H9 (cell line): ENCODE data around the gene MT1A. TPM values are rescaled to one million over a fixed set of nuclear protein-coding genes. Genes with fewer than 3 reads are reported as not detected.

Experiments used
- DNase-seq: peaks from one replicate; pipeline ENCODE4 v3.0.0-alpha.2; 2017
- H2AFZ ChIP-seq: one replicate; pipeline ENCODE4 v1.6.1; 2013; ENCODE audit warnings: mild to moderate bottlenecking, low read length, control low read depth, moderate library complexity
- H2AK5ac ChIP-seq: 2 replicates; pipeline ENCODE4 v1.6.1; 2013; ENCODE audit warnings: low read length, control low read depth, mixed read lengths; ENCODE audit not compliant: insufficient read length
- H2BK120ac ChIP-seq: one replicate; pipeline ENCODE4 v1.6.1; 2013; ENCODE audit warnings: low read depth, mild to moderate bottlenecking, low read length, control low read depth, inconsistent platforms; ENCODE audit not compliant: poor library complexity, severe bottlenecking
- H2BK12ac ChIP-seq: 2 replicates; pipeline ENCODE4 v1.6.1; 2013; ENCODE audit warnings: low read length, control low read depth, mixed read lengths, low read depth; ENCODE audit not compliant: insufficient read length
- H2BK15ac ChIP-seq: 2 replicates; pipeline ENCODE4 v1.6.1; 2013; ENCODE audit warnings: low read depth, low read length, control low read depth
- H2BK20ac ChIP-seq: one replicate; pipeline ENCODE4 v1.6.1; 2013; ENCODE audit warnings: low read depth, mild to moderate bottlenecking, low read length, control low read depth, inconsistent platforms; ENCODE audit not compliant: poor library complexity, severe bottlenecking
- H2BK5ac ChIP-seq: 2 replicates; pipeline ENCODE4 v1.6.1; 2013; ENCODE audit warnings: low read length, control low read depth, mixed read lengths; ENCODE audit not compliant: insufficient read length
- H3K14ac ChIP-seq: 2 replicates; pipeline ENCODE4 v1.6.1; 2013; ENCODE audit warnings: low read length, control low read depth; ENCODE audit not compliant: insufficient read depth
- H3K18ac ChIP-seq: 2 replicates; pipeline ENCODE4 v1.6.1; 2013; ENCODE audit warnings: low read depth, mild to moderate bottlenecking, mixed read lengths, low read length, control low read depth; ENCODE audit not compliant: insufficient read length
- H3K23ac ChIP-seq: 2 replicates; pipeline ENCODE4 v1.6.1; 2013; ENCODE audit warnings: low read length, control low read depth, mixed read lengths, low read depth; ENCODE audit not compliant: insufficient read length
- H3K23me2 ChIP-seq: 2 replicates; pipeline ENCODE4 v1.6.1; 2013; ENCODE audit warnings: low read depth, mild to moderate bottlenecking, mixed read lengths, low read length, control low read depth; ENCODE audit not compliant: insufficient read length, poor library complexity, severe bottlenecking
- H3K27ac ChIP-seq: 2 replicates; pipeline ENCODE4 v1.5.1; 2013; ENCODE audit warnings: low read length, control low read depth, mixed read lengths, low read depth; ENCODE audit not compliant: insufficient read length
- H3K27me3 ChIP-seq: 2 replicates; pipeline ENCODE4 v1.6.1; 2013; ENCODE audit warnings: low read length, control low read depth, inconsistent platforms; ENCODE audit not compliant: insufficient read depth
- H3K4ac ChIP-seq: 2 replicates; pipeline ENCODE4 v1.6.1; 2013; ENCODE audit warnings: low read depth, mild to moderate bottlenecking, control low read depth, inconsistent platforms, low read length, moderate library complexity
- H3K4me1 ChIP-seq: 2 replicates; pipeline ENCODE4 v1.6.1; 2013; ENCODE audit warnings: low read length, control low read depth, inconsistent platforms; ENCODE audit not compliant: insufficient read depth
- H3K4me2 ChIP-seq: 2 replicates; pipeline ENCODE4 v1.6.1; 2013; ENCODE audit warnings: low read length, control low read depth, mixed read lengths; ENCODE audit not compliant: insufficient read length, insufficient read depth
- H3K56ac ChIP-seq: 2 replicates; pipeline ENCODE4 v1.6.1; 2013; ENCODE audit warnings: low read depth, mild to moderate bottlenecking, mixed read lengths, low read length, control low read depth; ENCODE audit not compliant: insufficient read length
- H3K79me1 ChIP-seq: 2 replicates; pipeline ENCODE4 v1.6.1; 2013; ENCODE audit warnings: low read depth, mild to moderate bottlenecking, moderate library complexity, low read length, control low read depth, inconsistent platforms; ENCODE audit not compliant: insufficient read depth, poor library complexity, severe bottlenecking
- H3K79me2 ChIP-seq: 2 replicates; pipeline ENCODE4 v1.6.1; 2013; ENCODE audit warnings: low read length, control low read depth, inconsistent platforms; ENCODE audit not compliant: insufficient read depth
- H3K9ac ChIP-seq: 2 replicates; pipeline ENCODE4 v1.6.1; 2013; ENCODE audit warnings: low read length, control low read depth, mixed read lengths; ENCODE audit not compliant: insufficient read length; ENCODE audit errors: extremely low read depth
- H3K9me3 ChIP-seq: one replicate; pipeline ENCODE4 v1.6.1; 2013; ENCODE audit warnings: low read depth, low read length, inconsistent platforms; ENCODE audit not compliant: control insufficient read depth
- H3T11ph ChIP-seq: one replicate; pipeline ENCODE4 v1.6.1; 2013; ENCODE audit warnings: mild to moderate bottlenecking, low read length, control low read depth, inconsistent platforms
- H4K20me1 ChIP-seq: one replicate; pipeline ENCODE4 v1.6.1; 2013; ENCODE audit not compliant: control insufficient read depth, insufficient read length, insufficient read depth
- H4K5ac ChIP-seq: 2 replicates; pipeline ENCODE4 v1.6.1; 2013; ENCODE audit warnings: low read depth, mild to moderate bottlenecking, mixed read lengths, low read length, control low read depth; ENCODE audit not compliant: insufficient read length
- H4K8ac ChIP-seq: replicated peaks from 2 replicates; pipeline ENCODE4 v1.6.1; 2013; ENCODE audit warnings: low read length, control low read depth, mixed read lengths, low read depth; ENCODE audit not compliant: insufficient read length
- H4K91ac ChIP-seq: 2 replicates; pipeline ENCODE4 v1.6.1; 2013; ENCODE audit warnings: low read depth, mild to moderate bottlenecking, moderate library complexity, mixed read lengths, low read length, control low read depth; ENCODE audit not compliant: insufficient read length
- H3K27ac Mint-ChIP-seq, 3 experiments: 2 replicates in 2 of 3; 3 replicates in 1 of 3; pipeline ENCODE4 v1.8.0; 2020 to 2021; ENCODE audit warnings: mixed read lengths in 3 of 3, mild to moderate bottlenecking in 1 of 3, moderate library complexity in 1 of 3
- H3K27me3 Mint-ChIP-seq: 2 replicates; pipeline ENCODE4 v1.8.0; 2021; ENCODE audit warnings: low read depth, mild to moderate bottlenecking, moderate library complexity, mixed read lengths
- H3K36me3 Mint-ChIP-seq, 3 experiments: 2 replicates in 2 of 3; 3 replicates in 1 of 3; pipeline ENCODE4 v1.8.0; 2020 to 2021; ENCODE audit warnings: low read depth in 3 of 3, mixed read lengths in 3 of 3; ENCODE audit not compliant: insufficient read depth in 1 of 3
- H3K4me1 Mint-ChIP-seq, 2 experiments: 2 replicates each; pipeline ENCODE4 v1.8.0; 2020; ENCODE audit warnings: mixed read lengths in 2 of 2
- H3K4me3 Mint-ChIP-seq, 2 experiments: 2 replicates in 1 of 2; 3 replicates in 1 of 2; pipeline ENCODE4 v1.8.0; 2020 to 2021; ENCODE audit warnings: mild to moderate bottlenecking in 2 of 2, mixed read lengths in 2 of 2, moderate library complexity in 1 of 2
- H3K9me3 Mint-ChIP-seq, 2 experiments: 2 replicates in 1 of 2; 3 replicates in 1 of 2; pipeline ENCODE4 v1.8.0; 2020; ENCODE audit warnings: mild to moderate bottlenecking in 2 of 2, mixed read lengths in 2 of 2, moderate library complexity in 1 of 2
- CTCF ChIP-seq: fragments of 200-600 bp; sonication (generic); conservative IDR thresholded peaks from 3 replicates; pipeline ENCODE4 v1.8.0; 2021; ENCODE audit warnings: antibody characterized with exemption, mild to moderate bottlenecking
- WGBS: extraction: QIAGEN DNeasy Blood & Tissue Kit; methylation state at CpG from one replicate; pipeline ENCODE4 v1.1.7; 2013; ENCODE audit warnings: missing lambda C conversion rate, low lambda C conversion rate, mixed read lengths; ENCODE audit not compliant: insufficient read length; ENCODE audit errors: extremely low coverage; 5-methylcytosine and 5-hydroxymethylcytosine counted together
- total RNA-seq: library from RNA; stranded (reverse); gene quantifications from 2 replicates; pipeline ENCODE4 v1.2.1, GENCODE V29; 2021

The MT1A gene
- total RNA-seq, 1 experiment from 2014 or later, result not detected

- Histone ChIP-seq H3K14ac (no peak overlapping the region), H2BK120ac (no peak overlapping the region), H3K27me3 (peaks cover 99% of the 10 kb centered on the region), H3K4me1 (no peaks in the 10 kb centered on the region), H3K4ac (no peak overlapping the region), H3K18ac (no peak overlapping the region), H3K23ac (no peak overlapping the region), H2BK15ac (no peak overlapping the region), H2AFZ (no peak overlapping the region), H2BK5ac (no peak overlapping the region), H4K8ac (no peak overlapping the region), H2BK12ac (no peak overlapping the region), H3T11ph (no peak overlapping the region), H3K27ac (no peak overlapping the region), H4K5ac (no peak overlapping the region), H4K91ac (no peak overlapping the region), H3K56ac (no peak overlapping the region), H3K79me2 (no peaks in the 10 kb centered on the region), H3K4me2 (peak overlapping the region; percentile 60), H3K9me3 (no peaks in the 10 kb centered on the region), H2BK20ac (no peak overlapping the region), H3K9ac (no peak overlapping the region), H3K23me2 (peaks cover 13% of the 10 kb centered on the region), H4K20me1 (no peaks in the 10 kb centered on the region), H3K79me1 (no peaks in the 10 kb centered on the region), H2AK5ac (no peak overlapping the region)
- Mint-ChIP-seq H3K36me3 (no peaks in the 10 kb centered on the region; a peak in 1 of 7 replicates), H3K27ac (no peak overlapping the region), H3K4me1 (peaks cover 18 to 36% of the 10 kb centered on the region in 2 experiments), H3K9me3 (peaks cover 0 to 12% of the 10 kb centered on the region in 2 experiments; a peak in 2 of 5 replicates), H3K27me3 (peaks cover 100% of the 10 kb centered on the region), H3K4me3 (peak overlapping the region; percentile 43 to 81)
- no CpG with 5 or more reads among the region's 47 CpGs for WGBS
- peak; percentile 40 for DNase-seq
- TF ChIP-seq CTCF, result no peak
Observed at GRCh38 chr16:56634715-56635440, 3.6 kb upstream of the MT1A start.
